Body of pancreas (tissue), 4 donors: Measurements from ENCODE around the gene OVOL1.

Experiments used
- POLR2A ChIP-seq, 3 donors: fragments of 450-650 bp; IDR thresholded peaks; one replicate each; pipeline ENCODE4 v1.6.1; 2016; ENCODE audit warnings: antibody characterized with exemption in 3 of 3, mild to moderate bottlenecking in 2 of 3
- TF ChIP-seq, protein P1 (sequence below), 7 experiments: fragments of 450-650 bp in 4 of 7; fragments of 200-600 bp in 3 of 7; sonication (generic) in 3 of 7; IDR thresholded peaks; one replicate each; pipeline ENCODE4 v1.5.1; 2016 to 2019; ENCODE audit warnings: antibody characterized with exemption in 7 of 7

DNA sequence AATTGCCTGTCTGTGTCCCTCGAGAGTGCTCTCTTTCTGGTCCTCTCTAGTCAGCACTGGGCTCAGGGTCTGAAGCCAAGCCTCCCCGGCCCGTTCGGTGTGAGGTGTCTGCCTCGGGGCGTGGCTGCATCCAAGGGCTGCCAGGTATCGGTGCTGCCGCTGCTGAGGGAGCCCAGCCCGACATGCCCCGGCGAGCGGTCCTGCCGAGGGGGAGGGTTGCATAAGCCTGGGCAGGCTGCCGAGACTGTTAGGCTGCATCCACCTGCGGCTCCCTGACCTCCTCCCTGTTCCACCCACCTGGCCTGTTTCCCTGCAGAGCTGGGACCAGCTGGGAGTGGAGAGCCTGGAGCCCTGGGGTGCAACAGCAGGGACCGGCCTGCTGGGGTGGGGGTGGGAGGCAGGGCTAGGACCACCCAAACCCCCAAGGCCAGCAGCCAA, 6.3 kb downstream of the OVOL1 start:
- TF ChIP-seq, protein P1, sequence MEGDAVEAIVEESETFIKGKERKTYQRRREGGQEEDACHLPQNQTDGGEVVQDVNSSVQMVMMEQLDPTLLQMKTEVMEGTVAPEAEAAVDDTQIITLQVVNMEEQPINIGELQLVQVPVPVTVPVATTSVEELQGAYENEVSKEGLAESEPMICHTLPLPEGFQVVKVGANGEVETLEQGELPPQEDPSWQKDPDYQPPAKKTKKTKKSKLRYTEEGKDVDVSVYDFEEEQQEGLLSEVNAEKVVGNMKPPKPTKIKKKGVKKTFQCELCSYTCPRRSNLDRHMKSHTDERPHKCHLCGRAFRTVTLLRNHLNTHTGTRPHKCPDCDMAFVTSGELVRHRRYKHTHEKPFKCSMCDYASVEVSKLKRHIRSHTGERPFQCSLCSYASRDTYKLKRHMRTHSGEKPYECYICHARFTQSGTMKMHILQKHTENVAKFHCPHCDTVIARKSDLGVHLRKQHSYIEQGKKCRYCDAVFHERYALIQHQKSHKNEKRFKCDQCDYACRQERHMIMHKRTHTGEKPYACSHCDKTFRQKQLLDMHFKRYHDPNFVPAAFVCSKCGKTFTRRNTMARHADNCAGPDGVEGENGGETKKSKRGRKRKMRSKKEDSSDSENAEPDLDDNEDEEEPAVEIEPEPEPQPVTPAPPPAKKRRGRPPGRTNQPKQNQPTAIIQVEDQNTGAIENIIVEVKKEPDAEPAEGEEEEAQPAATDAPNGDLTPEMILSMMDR (IDR thresholded peaks at IDR 0.05) = no peak
- no peak for TF ChIP-seq POLR2A (IDR thresholded peaks at IDR 0.05)
